Measurements from ENCODE around the gene FUBP1. TPM values are rescaled to one million over a fixed set of nuclear protein-coding genes. Genes with fewer than 3 reads are reported as not detected.

FUBP1 gene
- total RNA-seq, 2 experiments from 2014 or later = 256 to 257 TPM

DNA sequence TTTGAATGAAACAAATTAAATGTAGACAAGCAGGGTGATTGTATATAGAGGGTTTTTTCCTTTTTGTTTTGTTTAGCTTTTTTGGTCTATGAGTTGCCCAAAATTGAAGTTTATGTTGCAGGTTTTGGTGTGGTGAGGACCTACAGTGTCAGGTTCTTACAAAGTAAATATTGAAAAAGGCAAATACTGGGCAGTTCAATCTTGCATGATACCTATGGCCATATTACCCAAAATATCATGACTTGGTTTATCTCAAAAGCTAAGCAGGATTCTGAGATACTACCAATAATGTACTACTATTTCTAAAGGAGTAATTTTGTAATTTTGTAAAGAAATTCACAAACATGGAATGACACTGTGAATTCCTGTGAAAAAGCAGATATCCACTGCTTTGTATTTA lies 27.6 kb upstream of the FUBP1 start:
- ATAC-seq (no peak), DNase-seq (no peak)
- ChIA-PET POLR2A (interaction anchor here (1.5 to 9.3 kb wide), 4 partner anchors 17 to 104 kb away, joined by 5 to 203 read pairs (median 30); partner anchors contain the start of genes FUBP1 and GIPC2), CTCF (interaction anchor here (1.0 to 2.8 kb wide), 2 partner anchors 14 to 26 kb away, joined by 3 to 17 read pairs; no protein-coding TSS in a partner anchor)
- peak overlapping the region; percentile 85 for H3K4me3 Mint-ChIP-seq
- peaks cover 2% of the 10 kb centered on the region for H3K27me3 Mint-ChIP-seq
- TF ChIP-seq, protein P1, sequence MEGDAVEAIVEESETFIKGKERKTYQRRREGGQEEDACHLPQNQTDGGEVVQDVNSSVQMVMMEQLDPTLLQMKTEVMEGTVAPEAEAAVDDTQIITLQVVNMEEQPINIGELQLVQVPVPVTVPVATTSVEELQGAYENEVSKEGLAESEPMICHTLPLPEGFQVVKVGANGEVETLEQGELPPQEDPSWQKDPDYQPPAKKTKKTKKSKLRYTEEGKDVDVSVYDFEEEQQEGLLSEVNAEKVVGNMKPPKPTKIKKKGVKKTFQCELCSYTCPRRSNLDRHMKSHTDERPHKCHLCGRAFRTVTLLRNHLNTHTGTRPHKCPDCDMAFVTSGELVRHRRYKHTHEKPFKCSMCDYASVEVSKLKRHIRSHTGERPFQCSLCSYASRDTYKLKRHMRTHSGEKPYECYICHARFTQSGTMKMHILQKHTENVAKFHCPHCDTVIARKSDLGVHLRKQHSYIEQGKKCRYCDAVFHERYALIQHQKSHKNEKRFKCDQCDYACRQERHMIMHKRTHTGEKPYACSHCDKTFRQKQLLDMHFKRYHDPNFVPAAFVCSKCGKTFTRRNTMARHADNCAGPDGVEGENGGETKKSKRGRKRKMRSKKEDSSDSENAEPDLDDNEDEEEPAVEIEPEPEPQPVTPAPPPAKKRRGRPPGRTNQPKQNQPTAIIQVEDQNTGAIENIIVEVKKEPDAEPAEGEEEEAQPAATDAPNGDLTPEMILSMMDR (IDR thresholded peaks at IDR 0.05) = no peak
- intact Hi-C loops (cut with micrococcal nuclease) = no loop called here
- H3K9me3 Mint-ChIP-seq = no peaks in the 10 kb centered on the region
- peaks cover 48% of the 10 kb centered on the region for H3K4me1 Mint-ChIP-seq (ENCODE audit: low read depth)
- peaks cover 4% of the 10 kb centered on the region for H3K36me3 Mint-ChIP-seq (ENCODE audit: low read depth)
- no peak overlapping the region for H3K27ac Mint-ChIP-seq

DNA sequence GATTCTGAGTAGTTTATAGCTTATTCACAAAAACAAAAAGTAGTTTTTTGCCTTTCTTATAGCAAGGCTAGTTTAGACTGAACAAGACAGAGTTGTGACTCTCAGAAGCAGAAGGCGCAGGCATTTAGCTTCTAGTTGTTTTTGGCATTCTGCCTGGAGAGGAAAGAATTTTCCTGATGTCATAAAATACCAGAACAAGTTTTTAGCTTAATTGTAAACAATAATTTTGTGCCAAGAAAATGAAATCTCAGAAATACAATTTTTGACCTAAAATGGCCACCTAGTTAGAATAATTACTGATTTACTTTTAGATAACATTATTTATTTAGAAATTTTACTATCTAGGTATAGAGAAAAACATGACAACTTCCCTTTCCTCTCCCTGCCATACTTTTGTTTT lies 26.9 kb upstream of the FUBP1 start:
- Mint-ChIP-seq H3K27me3 (peaks cover 2% of the 10 kb centered on the region), H3K36me3 (ENCODE audit: low read depth) (peaks cover 4% of the 10 kb centered on the region), H3K4me1 (ENCODE audit: low read depth) (peaks cover 44% of the 10 kb centered on the region), H3K27ac (peak overlapping the region; percentile 40), H3K4me3 (peak overlapping the region; percentile 85), H3K9me3 (no peaks in the 10 kb centered on the region)
- ATAC-seq (no peak), DNase-seq (no peak)
- TF ChIP-seq, protein P1 (IDR thresholded peaks at IDR 0.05) = no peak
- ChIA-PET CTCF (interaction anchor here (1.0 to 2.8 kb wide), 6 partner anchors 15 to 323 kb away, joined by 3 to 34 read pairs (median 8); partner anchors contain the start of gene FUBP1), POLR2A (interaction anchor here (1.0 to 9.3 kb wide), 8 partner anchors 9 to 157 kb away, joined by 3 to 203 read pairs (median 8); partner anchors contain the start of genes FUBP1 and GIPC2)
- intact Hi-C loops (cut with micrococcal nuclease) = loop anchor here (2.0 kb wide), 2 partner anchors 35 to 109 kb away; no protein-coding TSS in a partner anchor

DNA sequence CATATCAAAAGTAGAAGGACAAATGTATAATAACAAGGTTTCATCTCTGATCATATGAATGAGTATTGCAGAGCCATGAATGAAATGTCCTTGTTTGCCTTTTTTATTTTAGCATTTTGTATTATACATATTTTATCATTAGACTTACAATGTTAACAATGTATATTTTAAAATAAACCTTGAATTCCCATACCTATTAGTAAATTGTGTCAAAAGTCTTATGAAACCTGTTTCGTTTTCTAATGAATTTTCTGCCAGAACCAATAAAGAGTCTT lies 26.5 kb upstream of the FUBP1 start:
- Mint-ChIP-seq H3K36me3 (ENCODE audit: low read depth) (peaks cover 4% of the 10 kb centered on the region), H3K27me3 (peaks cover 2% of the 10 kb centered on the region), H3K4me1 (ENCODE audit: low read depth) (peaks cover 41% of the 10 kb centered on the region), H3K4me3 (peak overlapping the region; percentile 85), H3K27ac (peak overlapping the region; percentile 99), H3K9me3 (no peaks in the 10 kb centered on the region)
- intact Hi-C loops (cut with micrococcal nuclease) = loop anchor here (2.0 kb wide), 2 partner anchors 35 to 109 kb away; no protein-coding TSS in a partner anchor
- POLR2A ChIA-PET = interaction anchor here (0.8 to 9.3 kb wide), 18 partner anchors 9 to 667 kb away, joined by 3 to 203 read pairs (median 8); partner anchors contain the start of genes FUBP1, GIPC2 and MIGA1
- TF ChIP-seq, protein P1 (IDR thresholded peaks at IDR 0.05) = no peak
- ATAC-seq (no peak), DNase-seq (no peak)
- CTCF ChIA-PET = interaction anchor here (0.8 to 2.8 kb wide), 10 partner anchors 15 to 322 kb away, joined by 3 to 34 read pairs (median 4); partner anchors contain the start of gene FUBP1

DNA sequence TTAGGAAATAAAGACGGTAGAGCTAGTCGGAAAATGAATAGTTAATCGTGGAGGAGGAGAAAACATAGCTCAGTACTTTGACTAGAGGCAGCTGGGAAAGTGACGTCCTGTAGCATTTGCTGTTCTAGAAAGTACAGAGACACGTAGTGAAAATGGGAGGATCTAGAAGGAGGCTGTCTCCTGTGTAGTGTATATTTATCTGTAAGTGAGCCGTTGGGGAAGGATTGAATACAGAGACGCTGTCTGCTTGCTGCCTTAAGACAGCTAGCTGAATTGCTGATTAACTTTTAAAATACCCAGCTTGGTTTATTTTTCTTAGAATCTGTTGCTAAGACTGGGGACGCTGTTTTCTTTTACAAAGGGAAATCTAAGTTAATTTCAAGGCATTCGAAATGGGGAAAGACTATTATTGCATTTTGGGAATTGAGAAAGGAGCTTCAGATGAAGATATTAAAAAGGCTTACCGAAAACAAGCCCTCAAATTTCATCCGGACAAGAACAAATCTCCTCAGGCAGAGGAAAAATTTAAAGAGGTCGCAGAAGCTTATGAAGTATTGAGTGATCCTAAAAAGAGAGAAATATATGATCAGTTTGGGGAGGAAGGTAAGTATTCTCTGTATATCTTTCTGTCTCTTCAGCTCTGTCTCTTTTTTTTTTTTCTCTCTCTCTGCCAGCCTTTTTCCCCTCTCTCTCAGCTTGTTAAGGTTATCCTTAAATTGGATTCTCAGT lies 26.0 kb upstream of the FUBP1 start, which contains the start of gene DNAJB4:
Gene DNAJB4, plus strand, starts transcription at position 221 of the 729 bp plus-strand sequence. Its CDS starts 172 bp downstream, at position 393.
- H3K9me3 Mint-ChIP-seq = no peaks in the 10 kb centered on the region
- peaks cover 41% of the 10 kb centered on the region for H3K4me1 Mint-ChIP-seq (ENCODE audit: low read depth)
- H3K36me3 Mint-ChIP-seq (ENCODE audit: low read depth) = peaks cover 4% of the 10 kb centered on the region
- H3K27ac Mint-ChIP-seq = peak within 1 kb of the TSS; percentile 99
- intact Hi-C loops (cut with micrococcal nuclease) = loop anchor here (1.0 to 2.0 kb wide), 3 partner anchors 26 to 110 kb away; partner anchors contain the start of gene FUBP1
- DNase-seq (peak; percentile 82), ATAC-seq (peak; percentile 98)
- peak within 1 kb of the TSS; percentile 85 for H3K4me3 Mint-ChIP-seq
- CTCF ChIA-PET = interaction anchor here (0.8 to 2.8 kb wide), 15 partner anchors 10 to 322 kb away, joined by 3 to 34 read pairs (median 4); partner anchors contain the start of gene FUBP1
- POLR2A ChIA-PET = interaction anchor here (0.6 to 9.3 kb wide), 31 partner anchors 8 to 668 kb away, joined by 3 to 203 read pairs (median 5); partner anchors contain the start of genes FUBP1, GIPC2, MIGA1 and USP33
- H3K27me3 Mint-ChIP-seq = peaks cover 2% of the 10 kb centered on the region
- TF ChIP-seq, protein P1 (IDR thresholded peaks at IDR 0.05) = no peak
